ENCODE measurements around the gene NINJ1.

NINJ1 gene

DNA sequence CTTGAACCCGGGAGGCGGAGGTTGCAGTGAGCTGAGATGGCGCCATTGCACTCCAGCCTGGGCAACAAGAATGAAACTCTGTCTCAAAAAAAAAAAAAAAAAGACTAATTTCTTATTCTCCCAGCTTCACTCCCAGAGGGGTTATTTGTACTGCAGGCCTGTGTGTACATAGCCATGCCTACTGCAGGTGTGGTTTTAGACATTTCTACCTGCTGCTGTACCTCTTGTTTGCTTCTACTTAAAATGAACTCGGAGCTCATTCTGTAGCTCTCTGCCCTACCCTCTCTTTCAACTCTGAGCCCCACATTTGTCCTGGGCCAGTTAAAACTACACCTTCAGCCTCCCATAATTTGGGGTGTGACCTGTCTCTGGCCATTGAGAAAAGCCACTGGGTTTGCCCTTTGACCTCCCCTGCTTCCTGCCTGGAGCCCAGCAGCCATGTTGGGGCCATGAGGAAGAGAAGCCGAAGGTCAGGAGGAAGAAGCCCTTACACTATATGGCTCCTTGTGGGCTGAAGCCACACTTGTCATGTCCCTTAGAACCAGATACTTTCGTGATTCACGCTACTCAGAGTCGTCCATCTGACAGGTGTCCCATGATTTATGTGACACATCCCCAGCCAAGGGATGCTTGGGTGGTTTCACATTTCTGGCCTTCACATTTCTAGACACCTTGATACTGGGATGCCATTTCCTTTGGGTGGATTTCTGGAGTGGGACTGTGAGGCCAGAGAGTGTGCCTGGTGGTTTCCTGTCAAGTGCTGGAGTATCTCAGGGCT is 47.4 kb downstream of the NINJ1 start:
- DNase-seq (ENCODE audit: low read depth) = no peak

- DNase-seq (ENCODE audit: low read depth) = no peak
Observed at GRCh38 chr9:93085676-93086075, 48.4 kb downstream of the NINJ1 start.

- DNase-seq (ENCODE audit: low read depth) = no peak
Observed at GRCh38 chr9:93084471-93084881, 49.6 kb downstream of the NINJ1 start.

DNA sequence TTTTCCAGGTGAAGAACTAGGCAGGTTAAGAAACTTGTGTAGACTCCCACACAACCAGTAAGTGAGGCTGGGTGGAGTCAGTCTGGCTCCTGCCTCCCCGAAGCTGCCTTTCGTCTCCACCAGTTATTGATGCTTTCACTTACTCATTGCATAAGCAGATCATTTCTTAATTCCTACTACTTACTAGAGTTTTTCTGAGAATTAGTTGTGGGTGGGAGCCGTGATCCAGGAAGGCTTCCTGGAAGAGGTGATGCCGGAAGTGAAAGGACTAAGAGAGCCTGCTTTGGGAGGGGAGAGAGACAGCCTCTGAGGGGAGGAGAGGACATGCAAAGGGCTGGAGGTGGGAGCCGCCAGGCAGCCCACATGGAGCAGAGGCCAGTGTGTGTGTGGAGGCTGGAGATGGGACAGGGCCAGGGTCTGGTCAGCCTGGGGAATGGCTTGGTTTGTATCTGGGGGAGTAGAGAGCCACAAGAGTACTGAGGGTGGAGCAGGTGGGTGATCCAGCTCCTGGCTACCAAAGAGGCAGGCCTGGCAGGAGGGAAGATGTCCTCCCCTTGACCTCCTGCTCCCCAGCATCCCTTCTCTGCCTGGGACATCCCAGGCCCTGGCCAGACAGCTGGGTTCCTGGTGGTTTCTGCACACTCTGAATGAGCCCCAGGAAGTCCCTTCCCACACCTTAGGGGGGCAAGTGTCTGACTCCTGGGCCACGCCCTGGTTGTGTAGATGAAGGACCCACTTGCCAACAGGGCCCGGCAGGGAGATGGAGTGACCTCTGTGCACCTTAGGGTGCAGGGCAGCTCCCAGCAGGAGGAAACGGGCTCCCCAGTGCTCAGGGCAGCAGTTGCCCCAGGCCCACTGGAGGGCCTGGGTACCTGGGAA is 50.2 kb downstream of the NINJ1 start:
- DNase-seq (ENCODE audit: low read depth) = no peak

- no peak for DNase-seq (ENCODE audit: low read depth)
Observed at GRCh38 chr9:93082841-93083411, 51.1 kb downstream of the NINJ1 start.

DNA sequence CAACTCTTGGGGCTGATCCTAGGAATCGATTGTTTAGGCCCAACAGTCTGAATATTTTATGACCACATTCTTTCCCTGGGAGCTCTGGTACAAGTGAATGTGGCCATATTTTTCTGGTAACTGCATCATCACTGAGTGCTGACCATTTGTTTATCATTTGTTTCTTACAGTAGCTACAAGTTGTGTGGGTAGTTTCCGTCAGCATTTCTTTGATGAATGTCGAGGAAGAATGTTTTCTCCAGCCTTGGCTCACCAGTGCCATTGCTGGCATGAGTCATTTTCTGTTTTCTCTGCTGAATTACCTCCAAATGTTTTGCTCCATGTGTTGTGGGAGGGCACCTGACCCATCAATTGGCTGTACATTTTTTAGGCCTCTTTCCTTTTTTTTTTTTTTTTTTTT is 52.1 kb downstream of the NINJ1 start:
- no peak for DNase-seq (ENCODE audit: low read depth)

DNA sequence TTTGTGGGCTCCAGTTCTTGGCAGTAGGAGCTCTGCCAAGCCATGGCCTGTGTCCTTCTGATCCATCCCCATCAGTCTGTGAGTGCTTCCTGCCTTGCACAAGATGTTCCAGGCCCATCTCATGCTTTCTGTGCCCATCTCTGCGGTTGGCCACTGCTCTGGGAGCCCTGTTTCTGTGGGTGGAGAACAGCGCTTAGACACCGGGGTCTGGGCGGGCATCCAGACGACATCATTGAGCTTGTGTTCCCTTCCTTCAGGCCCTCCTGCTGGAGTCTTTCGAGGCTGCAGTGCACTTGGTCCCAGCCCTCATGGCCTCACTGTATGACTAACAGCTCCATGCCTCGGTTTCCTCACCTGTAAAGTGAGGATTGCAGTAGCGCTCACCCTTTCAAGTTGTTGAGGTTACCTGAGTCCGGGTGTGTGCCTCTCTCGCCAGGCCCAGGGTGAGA is 52.9 kb downstream of the NINJ1 start:
- DNase-seq (ENCODE audit: low read depth) = no peak

GRCh38 chr9:93080406-93080805 is 53.6 kb downstream of the NINJ1 start:
- DNase-seq (ENCODE audit: low read depth) = no peak

DNA sequence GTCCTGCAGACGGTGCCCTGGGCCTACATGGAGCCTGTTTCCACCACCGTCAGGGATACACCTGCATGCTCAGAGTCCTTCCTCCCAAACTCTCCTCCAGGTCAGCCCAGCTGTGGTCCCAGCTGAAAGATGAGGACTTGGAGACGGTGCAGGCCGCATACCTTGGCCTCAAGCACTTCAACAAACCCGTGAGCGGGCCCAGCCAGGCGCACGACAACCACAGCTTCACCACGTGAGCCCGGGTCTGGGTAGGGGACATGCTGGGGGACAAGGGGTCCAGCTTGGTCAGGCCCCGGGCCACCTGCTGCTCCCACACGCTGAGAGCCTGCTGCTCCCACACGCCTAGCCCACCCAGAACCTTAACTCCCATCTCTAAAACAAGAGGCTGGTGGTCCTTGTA is 54.7 kb downstream of the NINJ1 start:
- no peak for DNase-seq (ENCODE audit: low read depth)

DNA sequence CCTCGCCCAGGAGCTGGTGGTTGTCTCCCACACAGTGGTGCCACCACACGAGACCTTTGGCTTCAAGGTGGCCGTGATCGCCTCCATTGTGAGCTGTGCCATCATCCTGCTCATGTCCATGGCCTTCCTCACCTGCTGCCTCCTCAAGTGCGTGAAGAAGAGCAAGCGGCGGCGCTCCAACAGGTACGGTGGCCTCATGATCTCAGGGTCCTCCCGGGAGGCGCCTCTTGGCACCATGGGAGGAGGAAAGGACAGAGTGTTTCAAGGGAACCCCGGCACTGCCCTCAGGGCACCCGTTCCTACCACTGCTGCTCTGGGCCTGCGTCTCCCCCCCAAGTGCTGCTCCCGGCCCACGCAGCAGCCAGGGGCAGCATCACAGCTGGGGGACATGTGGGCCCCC is 56.2 kb downstream of the NINJ1 start:
- DNase-seq (ENCODE audit: low read depth) = no peak

DNA sequence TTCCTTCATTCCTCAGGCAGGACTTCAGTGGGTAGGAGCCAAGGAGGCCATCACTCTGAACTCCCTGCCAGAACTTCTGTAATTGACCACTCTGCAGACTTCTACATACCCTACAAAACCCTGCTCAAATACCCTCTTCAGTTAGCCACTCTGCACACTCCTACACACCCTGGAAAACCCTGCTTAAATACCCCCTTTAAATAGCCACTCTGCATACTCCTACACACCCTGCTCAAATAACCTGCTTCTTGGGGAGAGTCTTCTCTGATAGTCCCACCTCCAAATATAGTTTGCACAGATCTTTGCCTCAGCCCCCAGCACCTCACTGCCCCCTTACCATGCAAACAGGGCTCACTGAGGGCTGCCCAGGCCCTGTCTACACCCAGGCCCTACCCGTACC is 56.7 kb downstream of the NINJ1 start:
- DNase-seq (ENCODE audit: low read depth) = no peak

GRCh38 chr9:93076792-93077128 is 57.3 kb downstream of the NINJ1 start:
- no peak for DNase-seq (ENCODE audit: low read depth)

DNA sequence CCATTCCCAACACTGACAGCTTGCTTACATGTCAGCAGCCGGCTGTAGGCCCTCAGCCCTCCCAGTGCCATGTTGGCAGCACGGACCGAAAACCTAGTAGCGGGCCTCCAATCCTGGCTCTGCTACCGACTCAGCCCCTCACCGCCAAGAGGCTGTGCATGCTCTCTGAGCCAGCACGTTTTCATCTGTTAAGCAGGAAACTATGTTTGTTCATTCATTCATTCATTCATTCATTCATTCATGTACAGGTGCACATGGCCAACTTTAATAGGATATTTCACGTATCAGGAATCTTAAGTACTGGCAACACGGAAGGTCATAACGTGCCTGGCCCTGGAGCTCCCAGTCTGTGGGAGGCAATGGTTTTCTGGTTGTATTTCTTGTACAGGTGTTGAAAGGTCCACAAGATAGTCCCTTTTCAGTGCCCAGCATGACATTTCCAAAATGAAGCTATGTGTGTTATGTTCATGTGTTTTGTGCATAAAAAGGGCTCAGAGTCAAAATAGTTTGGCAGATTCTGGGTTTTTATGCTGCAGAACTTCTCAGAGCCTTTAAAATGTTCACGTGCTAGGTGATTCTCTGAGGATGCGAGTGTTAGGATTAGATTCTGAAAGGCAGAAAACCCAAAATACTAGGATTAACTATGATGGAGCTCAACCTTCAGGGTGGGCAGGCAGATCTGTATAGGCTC is 57.8 kb downstream of the NINJ1 start:
- DNase-seq (ENCODE audit: low read depth) = no peak

- no peak for DNase-seq (ENCODE audit: low read depth)
Observed at GRCh38 chr9:93072383-93072795, 61.7 kb downstream of the NINJ1 start.
